ENCODE results near the gene CUBN.

- TF ChIP-seq CTCF (IDR thresholded peaks at IDR 0.05) (no peak), POLR2A (IDR thresholded peaks at IDR 0.05) (no peak)
These were observed 335.6 kb downstream of the CUBN start for GRCh38 chr10:16794005-16794404.
